ENCODE measurements around the gene DIAPH3.

The DIAPH3 gene

DNA sequence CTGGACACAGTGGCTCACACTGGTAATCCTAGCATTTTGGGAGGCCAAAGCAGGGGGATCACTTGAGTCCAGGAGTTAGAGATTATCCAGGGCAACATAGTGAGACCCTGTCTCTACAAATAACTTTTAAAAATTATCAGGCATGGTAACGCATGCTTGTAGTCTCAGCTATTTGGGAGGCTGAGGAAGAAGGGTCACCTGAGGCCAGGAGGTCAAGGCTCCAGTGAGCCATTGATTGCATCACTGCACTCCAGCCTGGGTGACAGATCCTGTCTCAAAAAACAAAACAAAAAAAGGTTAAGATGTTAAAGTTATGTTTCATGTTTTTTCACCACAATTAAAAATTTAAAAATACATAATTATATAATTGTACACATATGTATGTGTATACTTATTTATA, 19.2 kb upstream of the DIAPH3 start:
- TF ChIP-seq, protein P1, sequence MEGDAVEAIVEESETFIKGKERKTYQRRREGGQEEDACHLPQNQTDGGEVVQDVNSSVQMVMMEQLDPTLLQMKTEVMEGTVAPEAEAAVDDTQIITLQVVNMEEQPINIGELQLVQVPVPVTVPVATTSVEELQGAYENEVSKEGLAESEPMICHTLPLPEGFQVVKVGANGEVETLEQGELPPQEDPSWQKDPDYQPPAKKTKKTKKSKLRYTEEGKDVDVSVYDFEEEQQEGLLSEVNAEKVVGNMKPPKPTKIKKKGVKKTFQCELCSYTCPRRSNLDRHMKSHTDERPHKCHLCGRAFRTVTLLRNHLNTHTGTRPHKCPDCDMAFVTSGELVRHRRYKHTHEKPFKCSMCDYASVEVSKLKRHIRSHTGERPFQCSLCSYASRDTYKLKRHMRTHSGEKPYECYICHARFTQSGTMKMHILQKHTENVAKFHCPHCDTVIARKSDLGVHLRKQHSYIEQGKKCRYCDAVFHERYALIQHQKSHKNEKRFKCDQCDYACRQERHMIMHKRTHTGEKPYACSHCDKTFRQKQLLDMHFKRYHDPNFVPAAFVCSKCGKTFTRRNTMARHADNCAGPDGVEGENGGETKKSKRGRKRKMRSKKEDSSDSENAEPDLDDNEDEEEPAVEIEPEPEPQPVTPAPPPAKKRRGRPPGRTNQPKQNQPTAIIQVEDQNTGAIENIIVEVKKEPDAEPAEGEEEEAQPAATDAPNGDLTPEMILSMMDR (IDR thresholded peaks at IDR 0.05; ENCODE audit: low read depth, low read length) = no peak
- H3K4me3 ChIP-seq (ENCODE audit: low read depth, low read length) = no peak overlapping the region
- DNase-seq (ENCODE audit: low read depth, low spot score) = no peak
- in situ Hi-C loops (cut with HindIII; ENCODE audit: low sequenced_read_pairs) = no loop called here

- in situ Hi-C loops (cut with HindIII; ENCODE audit: low sequenced_read_pairs) = no loop called here
- DNase-seq (ENCODE audit: low read depth, low spot score) = no peak
- TF ChIP-seq, protein P1 (IDR thresholded peaks at IDR 0.05; ENCODE audit: low read depth, low read length) = no peak
- no peak overlapping the region for H3K4me3 ChIP-seq (ENCODE audit: low read depth, low read length)
Observed at GRCh38 chr13:60178327-60178726, 14.6 kb upstream of the DIAPH3 start.

GRCh38 chr13:60175571-60175970, 11.8 kb upstream of the DIAPH3 start:
- TF ChIP-seq, protein P1 (IDR thresholded peaks at IDR 0.05; ENCODE audit: low read depth, low read length) = no peak
- H3K4me3 ChIP-seq (ENCODE audit: low read depth, low read length) = no peak overlapping the region
- in situ Hi-C loops (cut with HindIII; ENCODE audit: low sequenced_read_pairs) = no loop called here
- no peak for DNase-seq (ENCODE audit: low read depth, low spot score)

DNA sequence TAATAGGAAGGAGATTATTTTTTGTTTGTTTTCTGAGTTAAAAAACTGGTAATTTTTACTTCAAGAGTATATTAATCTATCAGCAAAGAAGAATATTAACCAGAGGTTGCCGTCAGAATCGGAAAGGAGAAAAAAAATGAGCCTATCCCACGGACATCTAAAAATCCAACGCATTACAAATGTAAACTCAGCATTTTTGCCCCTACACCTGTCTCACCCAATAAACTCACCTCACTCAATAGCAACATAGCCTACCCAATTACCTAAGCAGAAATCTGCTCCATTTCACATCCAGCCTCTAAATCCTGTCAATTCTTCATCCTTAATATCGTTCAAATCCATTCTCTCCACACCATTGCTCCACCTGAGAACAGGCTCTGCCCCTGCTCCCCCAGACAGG, 10.4 kb upstream of the DIAPH3 start:
- in situ Hi-C loops (cut with HindIII; ENCODE audit: low sequenced_read_pairs) = no loop called here
- DNase-seq (ENCODE audit: low read depth, low spot score) = no peak
- no peak overlapping the region for H3K4me3 ChIP-seq (ENCODE audit: low read depth, low read length)
- TF ChIP-seq, protein P1 (IDR thresholded peaks at IDR 0.05; ENCODE audit: low read depth, low read length) = no peak

DNA sequence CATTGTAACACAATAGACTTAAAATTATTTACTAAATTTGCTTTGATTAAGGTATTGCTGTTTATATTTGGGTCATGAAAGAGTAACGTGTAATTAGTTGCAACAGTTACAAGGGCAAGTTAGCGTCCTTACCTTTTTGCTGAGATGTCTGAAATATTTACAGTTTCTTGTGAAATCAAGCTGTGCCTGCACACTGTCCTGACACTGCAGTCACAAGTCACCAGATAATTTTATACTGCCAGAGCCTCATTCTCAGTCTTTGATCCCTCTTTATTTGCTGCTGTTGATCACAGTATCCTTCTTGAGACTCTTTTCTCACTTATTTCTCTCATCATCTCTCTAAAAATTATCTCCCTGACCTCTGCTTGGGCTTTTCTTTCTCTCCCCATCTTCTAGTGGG, 8.4 kb upstream of the DIAPH3 start:
- no peak overlapping the region for H3K4me3 ChIP-seq (ENCODE audit: low read depth, low read length)
- TF ChIP-seq, protein P1 (IDR thresholded peaks at IDR 0.05; ENCODE audit: low read depth, low read length) = no peak
- no peak for DNase-seq (ENCODE audit: low read depth, low spot score)
- in situ Hi-C loops (cut with HindIII; ENCODE audit: low sequenced_read_pairs) = no loop called here

DNA sequence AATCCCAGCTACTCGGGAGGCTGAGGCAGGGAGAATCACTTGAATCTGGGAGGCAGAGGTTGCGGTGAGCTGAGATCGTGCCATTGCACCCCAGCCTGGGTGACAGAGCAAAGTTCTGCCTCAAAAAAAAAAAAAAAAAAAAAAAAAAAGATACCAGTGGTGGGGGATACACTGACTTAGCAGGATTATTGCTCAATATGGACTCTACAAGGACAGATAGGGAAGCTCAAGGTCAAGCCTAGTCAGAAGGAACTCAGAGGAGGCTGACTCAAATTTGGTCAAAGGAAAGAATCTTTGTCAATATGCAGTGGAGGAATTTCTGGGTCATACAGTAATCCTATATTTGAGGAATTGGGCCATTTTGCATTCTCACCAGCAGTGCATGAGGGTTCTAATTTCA, 6.7 kb upstream of the DIAPH3 start:
- in situ Hi-C loops (cut with HindIII; ENCODE audit: low sequenced_read_pairs) = no loop called here
- H3K4me3 ChIP-seq (ENCODE audit: low read depth, low read length) = no peak overlapping the region
- TF ChIP-seq, protein P1 (IDR thresholded peaks at IDR 0.05; ENCODE audit: low read depth, low read length) = no peak
- no peak for DNase-seq (ENCODE audit: low read depth, low spot score)
